BJ (cell line): Measurements from ENCODE around the gene BAIAP2. TPM values are rescaled to one million over a fixed set of nuclear protein-coding genes. Genes with fewer than 3 reads are reported as not detected.
"Not testable (repeated sequence)": the region's sequence is repeated elsewhere in the genome, so short reads cannot be mapped to it uniquely, and the experiment has no call there.

Source experiments
- CTCF ChIA-PET: fragments of 350-600 bp; formaldehyde crosslinking; extraction: SDS; loops from one replicate; lab custom pipeline; 2021; ENCODE audit warnings: antibody characterized with exemption, inconsistent platforms; lab: Yijun Ruan, JAX
- POLR2A ChIA-PET: fragments of 300-600 bp; sonication (Branson Sonifier 250); formaldehyde crosslinking; extraction: SDS; loops from one replicate; lab custom pipeline; 2021; ENCODE audit warnings: antibody characterized with exemption; lab: Charles Lee
- DNase-seq: peaks from one replicate; pipeline ENCODE4 v3.0.0-alpha.2; 2011; ENCODE audit warnings: low read depth
- H3K27me3 ChIP-seq: 2 replicates; pipeline ENCODE4 v1.6.0; 2011; ENCODE audit warnings: low read length; ENCODE audit not compliant: control insufficient read depth, insufficient read depth
- H3K36me3 ChIP-seq: 2 replicates; pipeline ENCODE4 v1.5.1; 2011; ENCODE audit warnings: low read length; ENCODE audit not compliant: control insufficient read depth, insufficient read depth
- H3K4me3 ChIP-seq: 2 replicates; pipeline ENCODE4 v1.5.1; 2011; ENCODE audit warnings: low read depth, mild to moderate bottlenecking, control low read depth, low read length
- polyA plus RNA-seq: library from polyadenylated mRNA; depleted of rRNA; stranded (reverse); fragments of >200 nt; gene quantifications from 2 replicates; pipeline ENCODE4 v1.2.3, GENCODE V29; 2011
- TF ChIP-seq, protein P1 (sequence below): IDR thresholded peaks from 2 replicates; pipeline ENCODE4 v1.5.1; 2011; ENCODE audit warnings: low read depth, mild to moderate bottlenecking, control low read depth, inconsistent platforms, low read length, moderate library complexity; ENCODE audit not compliant: insufficient read depth

The BAIAP2 gene
- polyA plus RNA-seq, 1 experiment: 12.1 TPM

DNA sequence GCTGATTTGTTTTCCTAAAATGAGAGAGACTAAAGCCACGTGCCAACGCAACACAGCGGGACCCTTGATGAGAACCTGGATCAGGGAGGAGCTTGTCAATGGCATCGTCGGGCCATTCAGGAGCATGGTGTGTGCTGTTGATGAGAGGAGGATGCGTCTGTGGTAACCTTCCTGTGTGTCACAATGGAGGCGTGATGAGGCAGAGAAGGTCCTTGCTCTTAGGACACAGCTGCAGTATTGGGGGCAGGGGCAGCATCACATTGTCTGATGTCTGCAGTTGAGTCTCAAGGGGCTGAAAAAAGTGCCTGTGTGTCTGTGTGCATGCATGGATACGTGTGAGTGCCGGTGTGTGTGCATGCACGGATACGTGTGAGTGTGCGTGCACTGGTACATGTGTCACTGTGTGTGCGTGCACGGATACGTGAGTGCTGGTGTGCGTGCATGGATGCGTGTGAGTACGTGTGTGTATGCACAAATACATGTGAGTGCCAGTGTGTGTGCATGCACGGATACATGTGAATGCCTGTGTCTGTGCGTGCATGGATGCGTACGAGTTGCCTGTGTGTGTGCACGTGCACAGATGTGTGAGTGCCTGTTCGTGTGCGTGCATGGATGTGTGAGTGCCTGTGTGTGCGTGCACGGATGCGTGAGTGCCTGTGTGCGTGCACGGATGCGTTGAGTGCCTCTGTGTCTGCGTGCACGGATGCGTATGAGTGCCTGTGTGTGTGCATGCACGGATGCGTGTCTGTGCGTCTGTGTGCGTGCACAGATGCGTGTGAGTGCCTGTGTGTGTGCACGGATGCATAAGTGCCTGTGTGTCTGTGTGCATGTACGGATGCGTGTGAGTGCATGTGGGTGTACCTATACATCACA, 39.3 kb downstream of the BAIAP2 start:
- Histone ChIP-seq H3K36me3 (no peaks in the 10 kb centered on the region; the same call in none of the 2 replicates), H3K4me3 (no peak overlapping the region), H3K27me3 (no peaks in the 10 kb centered on the region)
- ChIA-PET CTCF (no interaction called here), POLR2A (no interaction called here)
- DNase-seq: no peak
- TF ChIP-seq, protein P1, sequence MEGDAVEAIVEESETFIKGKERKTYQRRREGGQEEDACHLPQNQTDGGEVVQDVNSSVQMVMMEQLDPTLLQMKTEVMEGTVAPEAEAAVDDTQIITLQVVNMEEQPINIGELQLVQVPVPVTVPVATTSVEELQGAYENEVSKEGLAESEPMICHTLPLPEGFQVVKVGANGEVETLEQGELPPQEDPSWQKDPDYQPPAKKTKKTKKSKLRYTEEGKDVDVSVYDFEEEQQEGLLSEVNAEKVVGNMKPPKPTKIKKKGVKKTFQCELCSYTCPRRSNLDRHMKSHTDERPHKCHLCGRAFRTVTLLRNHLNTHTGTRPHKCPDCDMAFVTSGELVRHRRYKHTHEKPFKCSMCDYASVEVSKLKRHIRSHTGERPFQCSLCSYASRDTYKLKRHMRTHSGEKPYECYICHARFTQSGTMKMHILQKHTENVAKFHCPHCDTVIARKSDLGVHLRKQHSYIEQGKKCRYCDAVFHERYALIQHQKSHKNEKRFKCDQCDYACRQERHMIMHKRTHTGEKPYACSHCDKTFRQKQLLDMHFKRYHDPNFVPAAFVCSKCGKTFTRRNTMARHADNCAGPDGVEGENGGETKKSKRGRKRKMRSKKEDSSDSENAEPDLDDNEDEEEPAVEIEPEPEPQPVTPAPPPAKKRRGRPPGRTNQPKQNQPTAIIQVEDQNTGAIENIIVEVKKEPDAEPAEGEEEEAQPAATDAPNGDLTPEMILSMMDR: no peak

DNA sequence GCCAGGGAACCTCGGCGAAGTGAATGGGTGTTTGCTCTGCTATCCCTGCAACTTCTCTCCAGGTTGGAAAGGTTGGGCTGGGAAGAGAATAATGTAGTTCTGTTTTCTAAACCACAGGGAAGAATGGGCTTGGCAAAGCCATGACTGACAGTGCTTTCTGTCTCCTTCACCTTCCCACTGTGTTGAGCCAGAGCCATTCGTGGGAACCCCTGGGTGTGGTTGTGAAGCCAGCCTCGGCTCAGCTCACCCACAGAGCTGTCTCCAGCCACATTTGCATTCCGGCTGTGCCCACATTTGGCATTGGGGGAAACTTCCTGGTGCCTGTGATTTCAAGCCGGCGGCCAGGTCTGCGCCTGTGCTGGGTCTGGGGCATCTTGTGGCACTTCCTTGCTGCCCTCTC, 39.9 kb downstream of the BAIAP2 start:
- ChIA-PET CTCF (no interaction called here), POLR2A (no interaction called here)
- no peak for DNase-seq

DNA sequence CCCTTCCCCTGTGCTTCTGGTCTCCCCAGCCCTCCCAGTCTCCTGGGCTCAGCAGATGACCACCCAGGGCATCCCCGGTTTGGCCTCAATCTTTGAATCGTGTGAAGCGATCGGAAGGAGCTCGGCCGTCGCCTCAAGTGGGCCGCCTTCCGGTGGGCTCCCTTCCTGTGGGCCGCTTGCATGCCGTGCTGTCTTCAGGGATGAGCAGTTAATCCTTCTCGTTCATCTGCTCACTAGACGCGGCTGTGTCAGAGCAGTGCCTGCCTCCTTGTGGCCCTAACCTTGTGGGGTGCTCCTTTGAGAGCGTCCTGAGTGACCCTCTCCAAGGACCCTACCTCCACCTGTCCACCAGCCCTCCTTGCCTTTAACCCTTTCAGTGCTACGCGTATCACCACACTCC, 40.4 kb downstream of the BAIAP2 start:
- DNase-seq: no peak
- POLR2A ChIA-PET: no interaction called here
- TF ChIP-seq, protein P1: no peak
- no peaks in the 10 kb centered on the region; the same call in none of the 2 replicates for H3K36me3 ChIP-seq
- H3K4me3 ChIP-seq: no peak overlapping the region
- no peaks in the 10 kb centered on the region for H3K27me3 ChIP-seq
- CTCF ChIA-PET: no interaction called here

More for the DNA sequence above, 39.9 kb downstream of the BAIAP2 start:
- Histone ChIP-seq H3K27me3 (no peaks in the 10 kb centered on the region), H3K4me3 (no peak overlapping the region), H3K36me3 (no peaks in the 10 kb centered on the region; the same call in none of the 2 replicates)
- TF ChIP-seq, protein P1: no peak

DNA sequence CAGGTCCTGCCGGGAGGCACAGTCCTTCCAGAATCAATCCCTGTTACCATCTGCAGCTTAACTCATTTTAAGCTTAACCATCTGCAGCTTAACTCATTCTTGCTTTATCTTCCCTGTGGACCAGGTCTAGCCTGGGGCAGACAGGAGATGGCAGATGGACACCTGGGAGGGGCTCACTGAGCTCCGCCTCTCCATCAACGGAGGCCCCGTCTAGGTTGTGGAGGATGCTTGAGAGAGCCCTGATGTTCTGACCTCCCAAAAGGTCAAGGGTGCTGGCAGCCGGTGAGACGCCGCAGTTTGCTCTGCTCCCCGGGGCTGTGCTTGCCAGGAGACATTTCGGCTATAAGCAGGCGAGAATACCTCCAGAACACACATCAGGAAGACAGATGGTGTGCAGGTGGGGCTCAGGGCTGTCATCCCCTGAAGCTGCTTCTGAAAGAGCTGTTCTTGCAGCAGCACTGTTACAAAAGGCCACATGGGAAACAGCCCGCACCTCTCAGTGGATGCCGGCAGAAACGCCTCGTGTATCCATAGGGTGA, 41.3 kb downstream of the BAIAP2 start:
- CTCF ChIA-PET: no interaction called here
- H3K27me3 ChIP-seq: no peaks in the 10 kb centered on the region
- H3K36me3 ChIP-seq: no peaks in the 10 kb centered on the region; the same call in none of the 2 replicates
- DNase-seq: no peak
- no peak overlapping the region for H3K4me3 ChIP-seq
- POLR2A ChIA-PET: no interaction called here
- TF ChIP-seq, protein P1: no peak

- H3K4me3 ChIP-seq, POLR2A ChIA-PET, H3K36me3 ChIP-seq, H3K27me3 ChIP-seq, DNase-seq: not testable (repeated sequence)
- CTCF ChIA-PET: interaction anchor here (1.5 kb wide), 1 partner anchor 19 kb away, joined by 7 read pairs; no protein-coding TSS in a partner anchor
Observed at GRCh38 chr17:81078026-81078913, 43.3 kb downstream of the BAIAP2 start.
